ENCODE results near the gene BANF2. TPM values are rescaled to one million over a fixed set of nuclear protein-coding genes. Genes with fewer than 3 reads are reported as not detected.

The BANF2 gene
- total RNA-seq, 1 experiment from 2014 or later = not detected

- Histone ChIP-seq H3K4me1 (ENCODE audit: insufficient read depth, low read length, poor library complexity, severe bottlenecking) (no peaks in the 10 kb centered on the region), H3K27ac (ENCODE audit: low read depth, low read length, poor library complexity, severe bottlenecking) (no peak overlapping the region), H3K27me3 (replicated peaks; ENCODE audit: insufficient read depth, low read depth, low read length, poor library complexity) (no peaks in the 10 kb centered on the region), H3K36me3 (ENCODE audit: insufficient read depth, low read length, poor library complexity, severe bottlenecking) (no peaks in the 10 kb centered on the region), H3K4me3 (ENCODE audit: low read depth, low read length, poor library complexity, severe bottlenecking) (no peak overlapping the region), H3K9me3 (ENCODE audit: low read depth, low read length, poor library complexity, severe bottlenecking) (no peaks in the 10 kb centered on the region)
- BruUV-seq (replicated peaks) = no TSS peak
- no peak for DNase-seq (ENCODE audit: low spot score)
- intact Hi-C loops (cut with micrococcal nuclease; ENCODE audit: unreplicated experiment) = no loop called here
- ChIA-PET POLR2A (ENCODE audit: low non-redundant PET) (no interaction called here), CTCF (no interaction called here)
- TF ChIP-seq, protein P1, sequence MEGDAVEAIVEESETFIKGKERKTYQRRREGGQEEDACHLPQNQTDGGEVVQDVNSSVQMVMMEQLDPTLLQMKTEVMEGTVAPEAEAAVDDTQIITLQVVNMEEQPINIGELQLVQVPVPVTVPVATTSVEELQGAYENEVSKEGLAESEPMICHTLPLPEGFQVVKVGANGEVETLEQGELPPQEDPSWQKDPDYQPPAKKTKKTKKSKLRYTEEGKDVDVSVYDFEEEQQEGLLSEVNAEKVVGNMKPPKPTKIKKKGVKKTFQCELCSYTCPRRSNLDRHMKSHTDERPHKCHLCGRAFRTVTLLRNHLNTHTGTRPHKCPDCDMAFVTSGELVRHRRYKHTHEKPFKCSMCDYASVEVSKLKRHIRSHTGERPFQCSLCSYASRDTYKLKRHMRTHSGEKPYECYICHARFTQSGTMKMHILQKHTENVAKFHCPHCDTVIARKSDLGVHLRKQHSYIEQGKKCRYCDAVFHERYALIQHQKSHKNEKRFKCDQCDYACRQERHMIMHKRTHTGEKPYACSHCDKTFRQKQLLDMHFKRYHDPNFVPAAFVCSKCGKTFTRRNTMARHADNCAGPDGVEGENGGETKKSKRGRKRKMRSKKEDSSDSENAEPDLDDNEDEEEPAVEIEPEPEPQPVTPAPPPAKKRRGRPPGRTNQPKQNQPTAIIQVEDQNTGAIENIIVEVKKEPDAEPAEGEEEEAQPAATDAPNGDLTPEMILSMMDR (conservative IDR thresholded peaks at IDR 0.05; ENCODE audit: low read depth, low read length) = no peak
Measured at GRCh38 chr20:17741220-17741619, 41.5 kb downstream of the BANF2 start.

GRCh38 chr20:17742731-17743130, 43.0 kb downstream of the BANF2 start:
- ChIA-PET CTCF (no interaction called here), POLR2A (ENCODE audit: low non-redundant PET) (interaction anchor here (0.6 kb wide), 1 partner anchor 12 kb away, joined by 3 read pairs; no protein-coding TSS in a partner anchor)
- no peaks in the 10 kb centered on the region for H3K4me1 ChIP-seq (ENCODE audit: insufficient read depth, low read length, poor library complexity, severe bottlenecking)
- intact Hi-C loops (cut with micrococcal nuclease; ENCODE audit: unreplicated experiment) = no loop called here
- no peak for TF ChIP-seq EZH2 (IDR thresholded peaks at IDR 0.05; ENCODE audit: borderline replicate concordance, low read depth, low read length, poor library complexity, severe bottlenecking)
- TF ChIP-seq, protein P1 (conservative IDR thresholded peaks at IDR 0.05; ENCODE audit: low read depth, low read length) = no peak
- no TSS peak for BruUV-seq (replicated peaks)
- H3K27ac ChIP-seq (ENCODE audit: low read depth, low read length, poor library complexity, severe bottlenecking) = no peak overlapping the region
- no peak for DNase-seq (ENCODE audit: low spot score)
- H3K9me3 ChIP-seq (ENCODE audit: low read depth, low read length, poor library complexity, severe bottlenecking) = no peaks in the 10 kb centered on the region
- H3K4me3 ChIP-seq (ENCODE audit: low read depth, low read length, poor library complexity, severe bottlenecking) = no peak overlapping the region
- no peaks in the 10 kb centered on the region for H3K36me3 ChIP-seq (ENCODE audit: insufficient read depth, low read length, poor library complexity, severe bottlenecking)
- no peaks in the 10 kb centered on the region for H3K27me3 ChIP-seq (replicated peaks; ENCODE audit: insufficient read depth, low read depth, low read length, poor library complexity)

GRCh38 chr20:17743677-17744076, 43.9 kb downstream of the BANF2 start:
- CTCF ChIA-PET = no interaction called here
- Histone ChIP-seq H3K27me3 (replicated peaks; ENCODE audit: insufficient read depth, low read depth, low read length, poor library complexity) (no peaks in the 10 kb centered on the region), H3K27ac (ENCODE audit: low read depth, low read length, poor library complexity, severe bottlenecking) (no peak overlapping the region), H3K4me3 (ENCODE audit: low read depth, low read length, poor library complexity, severe bottlenecking) (no peak overlapping the region), H3K9me3 (ENCODE audit: low read depth, low read length, poor library complexity, severe bottlenecking) (no peaks in the 10 kb centered on the region), H3K4me1 (ENCODE audit: insufficient read depth, low read length, poor library complexity, severe bottlenecking) (no peaks in the 10 kb centered on the region), H3K36me3 (ENCODE audit: insufficient read depth, low read length, poor library complexity, severe bottlenecking) (no peaks in the 10 kb centered on the region)
- DNase-seq (ENCODE audit: low spot score) = no peak
- no TSS peak for BruUV-seq (replicated peaks)
- no peak for TF ChIP-seq EZH2 (IDR thresholded peaks at IDR 0.05; ENCODE audit: borderline replicate concordance, low read depth, low read length, poor library complexity, severe bottlenecking)
- TF ChIP-seq, protein P1 (conservative IDR thresholded peaks at IDR 0.05; ENCODE audit: low read depth, low read length) = no peak
- POLR2A ChIA-PET (ENCODE audit: low non-redundant PET) = no interaction called here
- intact Hi-C loops (cut with micrococcal nuclease; ENCODE audit: unreplicated experiment) = no loop called here
